ENCODE results near the gene BAIAP3. TPM values are rescaled to one million over a fixed set of nuclear protein-coding genes. Genes with fewer than 3 reads are reported as not detected.

The BAIAP3 gene
- total and polyA plus RNA-seq, 10 of the 15 experiments (the other 5 are each of a cell fraction or from before 2014, with no cell fraction given): 0.03 to 0.56 (median 0.17) TPM; not detected in 3

DNA sequence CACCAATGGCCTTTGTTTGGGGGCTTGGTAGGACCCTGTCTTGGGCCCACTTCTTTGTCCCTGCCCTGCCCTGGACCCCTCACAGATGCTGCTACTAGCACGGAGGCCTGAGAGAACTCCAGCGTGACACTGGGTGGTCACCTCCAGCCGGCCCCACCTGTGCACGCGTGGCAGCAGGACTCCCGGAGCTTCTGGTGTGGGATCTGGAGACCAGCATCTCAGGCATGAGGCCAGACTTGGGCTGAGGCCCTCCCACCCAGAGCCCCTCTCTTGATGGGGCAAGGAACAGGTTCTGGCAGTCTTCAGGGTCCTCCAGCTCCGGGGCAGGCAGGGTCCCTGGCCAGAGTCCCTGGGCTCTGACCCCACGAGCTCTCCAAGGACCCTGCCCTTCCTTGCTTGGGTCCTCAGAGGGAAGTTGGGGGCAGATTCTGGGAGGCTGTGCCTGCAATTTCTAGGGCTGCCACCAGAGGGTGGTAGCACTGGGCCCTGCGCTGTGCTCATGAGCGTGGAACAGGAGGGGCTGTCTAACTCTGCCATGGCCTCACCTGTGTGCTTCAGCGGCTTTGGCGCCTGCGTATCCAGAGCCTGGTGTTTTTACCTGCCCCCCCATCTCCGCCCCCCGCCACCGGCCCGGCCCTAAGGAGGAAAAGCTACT, 3.1 kb upstream of the BAIAP3 start:
- no peak overlapping the region for H3K27ac ChIP-seq (ENCODE audit: control insufficient read depth, insufficient read depth)
- H4K20me1 ChIP-seq (ENCODE audit: control insufficient read depth, insufficient read depth): no peaks in the 10 kb centered on the region
- POLR2A ChIA-PET: interaction anchor here (1.0 kb wide), 1 partner anchor 12 kb away, joined by 3 read pairs; no protein-coding TSS in a partner anchor
- CTCF ChIA-PET: interaction anchor here (0.6 kb wide), 3 partner anchors 101 to 375 kb away, joined by 3 to 4 read pairs (median 3); no protein-coding TSS in a partner anchor
- H3K27me3 ChIP-seq (replicated peaks in 1 of 2; ENCODE audit: control insufficient read depth in 2 of 2, insufficient read depth in 2 of 2, low read length in 1 of 2): peaks cover 5 to 10% of the 10 kb centered on the region in 2 experiments; a peak in 2 of 4 replicates
- no TSS peak for BruUV-seq (replicated peaks)
- RAD21 ChIA-PET (ENCODE audit: unreplicated experiment): no interaction called here
- H3K9ac ChIP-seq (ENCODE audit: control insufficient read depth, insufficient read depth, low read length): no peak overlapping the region
- in situ Hi-C loops (cut with MboI) (no loop called here), intact Hi-C loops (cut with micrococcal nuclease; ENCODE audit: unreplicated experiment) (no loop called here)
- TF ChIP-seq RB1 (IDR thresholded peaks at IDR 0.05; ENCODE audit: borderline replicate concordance): no peak
- TF ChIP-seq, protein P1, sequence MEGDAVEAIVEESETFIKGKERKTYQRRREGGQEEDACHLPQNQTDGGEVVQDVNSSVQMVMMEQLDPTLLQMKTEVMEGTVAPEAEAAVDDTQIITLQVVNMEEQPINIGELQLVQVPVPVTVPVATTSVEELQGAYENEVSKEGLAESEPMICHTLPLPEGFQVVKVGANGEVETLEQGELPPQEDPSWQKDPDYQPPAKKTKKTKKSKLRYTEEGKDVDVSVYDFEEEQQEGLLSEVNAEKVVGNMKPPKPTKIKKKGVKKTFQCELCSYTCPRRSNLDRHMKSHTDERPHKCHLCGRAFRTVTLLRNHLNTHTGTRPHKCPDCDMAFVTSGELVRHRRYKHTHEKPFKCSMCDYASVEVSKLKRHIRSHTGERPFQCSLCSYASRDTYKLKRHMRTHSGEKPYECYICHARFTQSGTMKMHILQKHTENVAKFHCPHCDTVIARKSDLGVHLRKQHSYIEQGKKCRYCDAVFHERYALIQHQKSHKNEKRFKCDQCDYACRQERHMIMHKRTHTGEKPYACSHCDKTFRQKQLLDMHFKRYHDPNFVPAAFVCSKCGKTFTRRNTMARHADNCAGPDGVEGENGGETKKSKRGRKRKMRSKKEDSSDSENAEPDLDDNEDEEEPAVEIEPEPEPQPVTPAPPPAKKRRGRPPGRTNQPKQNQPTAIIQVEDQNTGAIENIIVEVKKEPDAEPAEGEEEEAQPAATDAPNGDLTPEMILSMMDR (IDR thresholded peaks at IDR 0.05 in 2 of 3, conservative IDR thresholded peaks at IDR 0.05 in 1 of 3; ENCODE audit: control insufficient read depth in 2 of 3, extremely low read depth in 1 of 3, insufficient read depth in 1 of 3, low read depth in 3 of 3, low read length in 3 of 3): peak; percentile 1 to 59 (median 53); a peak in 4 of 6 replicates
- no peak for TF ChIP-seq ZNF207 (IDR thresholded peaks at IDR 0.05; ENCODE audit: borderline replicate concordance)
- TF ChIP-seq RAD51 (IDR thresholded peaks at IDR 0.05): no peak
- peak; percentile 77; the same call in 1 of the 2 replicates for TF ChIP-seq CBX5 (IDR thresholded peaks at IDR 0.05; ENCODE audit: low read depth)
- TF ChIP-seq SP1 (IDR thresholded peaks at IDR 0.05; ENCODE audit: low read depth, low read length): no peak
- TF ChIP-seq RAD21 (IDR thresholded peaks at IDR 0.05; ENCODE audit: insufficient read depth, low read depth, low read length): 0 out of 2 replicates have a peak, but pooled peaks have one; percentile 4
- H2AFZ ChIP-seq (ENCODE audit: control insufficient read depth, low read depth, low read length): no peak overlapping the region
- ATAC-seq (peak; percentile 17; the same call in 1 of the 3 replicates), DNase-seq (ENCODE audit: low read depth, low spot score) (no peak), FAIRE-seq (no peak)
- SMC1A ChIA-PET (ENCODE audit: uncharacterized antibody, unreplicated experiment): no interaction called here
- peaks cover 2% of the 10 kb centered on the region; the same call in 2 of the 3 replicates for H3K9me3 ChIP-seq (replicated peaks; ENCODE audit: control insufficient read depth, insufficient read depth, low read length)
- peaks cover 13% of the 10 kb centered on the region; the same call in 1 of the 2 replicates for H3K4me1 ChIP-seq (ENCODE audit: control insufficient read depth, insufficient read depth, low read length)
- H3K36me3 ChIP-seq (ENCODE audit: control insufficient read depth in 2 of 2, insufficient read depth in 2 of 2, low read length in 1 of 2): no peaks in the 10 kb centered on the region; a peak in 1 of 4 replicates
- H3K4me3 ChIP-seq: no peak overlapping the region
- no peaks in the 10 kb centered on the region for H3K79me2 ChIP-seq (ENCODE audit: control insufficient read depth, insufficient read depth, low read length)
- H3K4me2 ChIP-seq (ENCODE audit: control insufficient read depth, insufficient read depth): no peak overlapping the region
- WGBS (ENCODE audit: insufficient coverage, insufficient replicate concordance, low lambda C conversion rate, missing lambda C conversion rate): 70% methylated on average over 15 of the region's 17 CpGs
